Measurements from ENCODE around the gene CCDC127.

Gene CCDC127

GRCh38 chr5:164244-164643 lies 53.7 kb downstream of the CCDC127 start:
- Histone ChIP-seq H3K27ac (no peak overlapping the region), H3K27me3 (ENCODE audit: insufficient read depth, low read depth, severe bottlenecking) (peaks cover 6% of the 10 kb centered on the region)
- no peak for TF ChIP-seq CTCF (IDR thresholded peaks at IDR 0.05; ENCODE audit: low read depth, low read length)

GRCh38 chr5:163841-164240 lies 54.1 kb downstream of the CCDC127 start:
- no peak overlapping the region for H3K27ac ChIP-seq
- H3K9me3 ChIP-seq (ENCODE audit: severe bottlenecking), result no peaks in the 10 kb centered on the region
- TF ChIP-seq CTCF (IDR thresholded peaks at IDR 0.05; ENCODE audit: low read depth, low read length), result no peak
- no peak overlapping the region for H3K4me3 ChIP-seq (ENCODE audit: low read depth, low read length)
- H3K36me3 ChIP-seq, result no peaks in the 10 kb centered on the region
- no peak for DNase-seq
- H3K27me3 ChIP-seq (ENCODE audit: insufficient read depth, low read depth, severe bottlenecking), result peaks cover 6% of the 10 kb centered on the region

More at GRCh38 chr5:164244-164643, 53.7 kb downstream of the CCDC127 start:
- Histone ChIP-seq H3K9me3 (ENCODE audit: severe bottlenecking) (no peaks in the 10 kb centered on the region), H3K36me3 (no peaks in the 10 kb centered on the region), H3K4me3 (ENCODE audit: low read depth, low read length) (no peak overlapping the region)
- DNase-seq, result no peak

GRCh38 chr5:163338-163620 lies 54.7 kb downstream of the CCDC127 start:
- Histone ChIP-seq H3K27me3 (ENCODE audit: insufficient read depth, low read depth, severe bottlenecking) (peaks cover 6% of the 10 kb centered on the region), H3K27ac (no peak overlapping the region), H3K36me3 (no peaks in the 10 kb centered on the region), H3K9me3 (ENCODE audit: severe bottlenecking) (no peaks in the 10 kb centered on the region), H3K4me3 (ENCODE audit: low read depth, low read length) (no peak overlapping the region)
- DNase-seq, result no peak
- TF ChIP-seq CTCF (IDR thresholded peaks at IDR 0.05; ENCODE audit: low read depth, low read length), result no peak

- Histone ChIP-seq H3K4me3 (ENCODE audit: low read depth, low read length) (no peak overlapping the region), H3K27me3 (ENCODE audit: insufficient read depth, low read depth, severe bottlenecking) (peaks cover 6% of the 10 kb centered on the region), H3K9me3 (ENCODE audit: severe bottlenecking) (no peaks in the 10 kb centered on the region), H3K27ac (no peak overlapping the region), H3K36me3 (no peaks in the 10 kb centered on the region)
- DNase-seq, result no peak
- no peak for TF ChIP-seq CTCF (IDR thresholded peaks at IDR 0.05; ENCODE audit: low read depth, low read length)
Measured at GRCh38 chr5:162565-163337, 55.2 kb downstream of the CCDC127 start.

GRCh38 chr5:162190-162564 lies 55.8 kb downstream of the CCDC127 start:
- Histone ChIP-seq H3K36me3 (no peaks in the 10 kb centered on the region), H3K9me3 (ENCODE audit: severe bottlenecking) (no peaks in the 10 kb centered on the region), H3K27ac (no peak overlapping the region), H3K4me3 (ENCODE audit: low read depth, low read length) (no peak overlapping the region), H3K27me3 (ENCODE audit: insufficient read depth, low read depth, severe bottlenecking) (peaks cover 6% of the 10 kb centered on the region)
- no peak for TF ChIP-seq CTCF (IDR thresholded peaks at IDR 0.05; ENCODE audit: low read depth, low read length)
- DNase-seq, result no peak

GRCh38 chr5:161803-162110 lies 56.2 kb downstream of the CCDC127 start:
- DNase-seq, result no peak
- Histone ChIP-seq H3K4me3 (ENCODE audit: low read depth, low read length) (no peak overlapping the region), H3K9me3 (ENCODE audit: severe bottlenecking) (no peaks in the 10 kb centered on the region), H3K36me3 (no peaks in the 10 kb centered on the region), H3K27ac (no peak overlapping the region), H3K27me3 (ENCODE audit: insufficient read depth, low read depth, severe bottlenecking) (peaks cover 6% of the 10 kb centered on the region)
- no peak for TF ChIP-seq CTCF (IDR thresholded peaks at IDR 0.05; ENCODE audit: low read depth, low read length)
